ENCODE measurements around the gene ASTN2.

DNA sequence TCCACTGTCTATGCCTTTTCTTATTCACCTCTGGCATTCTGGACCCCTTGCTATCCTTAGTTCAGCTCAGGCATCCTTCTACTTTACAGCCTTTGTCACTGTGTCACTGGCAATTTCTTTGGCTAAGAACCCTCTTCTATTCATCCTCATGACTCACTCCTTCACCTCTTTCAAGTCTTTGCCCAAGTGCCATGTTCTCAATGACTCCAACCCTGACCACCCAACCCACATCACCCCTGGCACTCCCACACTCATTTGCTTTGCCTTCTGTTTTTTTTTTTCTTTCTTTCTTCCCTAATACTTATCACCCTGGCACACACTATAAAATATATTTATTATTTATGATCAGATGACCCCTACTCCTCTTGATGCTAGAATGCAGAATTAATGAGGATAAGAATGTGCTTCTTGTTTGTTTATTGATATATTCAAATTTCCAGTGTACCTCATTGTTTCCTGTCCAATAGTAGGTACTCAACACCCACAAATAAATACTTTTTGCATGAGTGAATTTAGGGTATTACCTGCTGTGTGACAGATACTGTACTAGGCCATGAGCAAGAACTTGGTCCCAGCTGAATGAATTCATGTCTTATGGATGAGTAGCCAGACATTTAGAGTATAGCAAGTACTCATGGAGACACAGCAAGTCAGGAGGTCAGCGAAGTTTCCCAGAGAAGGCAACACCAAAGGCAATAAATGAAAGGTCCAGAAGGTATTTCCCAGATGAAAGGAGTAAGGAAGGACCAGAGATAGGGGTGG lies 1025.1 kb downstream of the ASTN2 start:
- TF ChIP-seq, protein P1, sequence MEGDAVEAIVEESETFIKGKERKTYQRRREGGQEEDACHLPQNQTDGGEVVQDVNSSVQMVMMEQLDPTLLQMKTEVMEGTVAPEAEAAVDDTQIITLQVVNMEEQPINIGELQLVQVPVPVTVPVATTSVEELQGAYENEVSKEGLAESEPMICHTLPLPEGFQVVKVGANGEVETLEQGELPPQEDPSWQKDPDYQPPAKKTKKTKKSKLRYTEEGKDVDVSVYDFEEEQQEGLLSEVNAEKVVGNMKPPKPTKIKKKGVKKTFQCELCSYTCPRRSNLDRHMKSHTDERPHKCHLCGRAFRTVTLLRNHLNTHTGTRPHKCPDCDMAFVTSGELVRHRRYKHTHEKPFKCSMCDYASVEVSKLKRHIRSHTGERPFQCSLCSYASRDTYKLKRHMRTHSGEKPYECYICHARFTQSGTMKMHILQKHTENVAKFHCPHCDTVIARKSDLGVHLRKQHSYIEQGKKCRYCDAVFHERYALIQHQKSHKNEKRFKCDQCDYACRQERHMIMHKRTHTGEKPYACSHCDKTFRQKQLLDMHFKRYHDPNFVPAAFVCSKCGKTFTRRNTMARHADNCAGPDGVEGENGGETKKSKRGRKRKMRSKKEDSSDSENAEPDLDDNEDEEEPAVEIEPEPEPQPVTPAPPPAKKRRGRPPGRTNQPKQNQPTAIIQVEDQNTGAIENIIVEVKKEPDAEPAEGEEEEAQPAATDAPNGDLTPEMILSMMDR (conservative IDR thresholded peaks at IDR 0.05; ENCODE audit: low read length) = no peak
- no peak for TF ChIP-seq EZH2phosphoT487 (IDR thresholded peaks at IDR 0.05; ENCODE audit: borderline replicate concordance, low read depth, low read length)
